B cell (primary cell): ENCODE results near the gene ATP6V0E1.

Source experiments
- EZH2 ChIP-seq: IDR thresholded peaks from 2 replicates; pipeline ENCODE4 v1.6.1; 2012; ENCODE audit warnings: borderline replicate concordance, low read depth, mild to moderate bottlenecking, moderate library complexity, low read length; ENCODE audit not compliant: insufficient read depth, poor library complexity, severe bottlenecking
- TF ChIP-seq, protein P1 (sequence below): fragments of 200-600 bp; IDR thresholded peaks from one replicate; pipeline ENCODE4 v1.8.0; 2022; ENCODE audit warnings: antibody characterized with exemption, mild to moderate bottlenecking

DNA sequence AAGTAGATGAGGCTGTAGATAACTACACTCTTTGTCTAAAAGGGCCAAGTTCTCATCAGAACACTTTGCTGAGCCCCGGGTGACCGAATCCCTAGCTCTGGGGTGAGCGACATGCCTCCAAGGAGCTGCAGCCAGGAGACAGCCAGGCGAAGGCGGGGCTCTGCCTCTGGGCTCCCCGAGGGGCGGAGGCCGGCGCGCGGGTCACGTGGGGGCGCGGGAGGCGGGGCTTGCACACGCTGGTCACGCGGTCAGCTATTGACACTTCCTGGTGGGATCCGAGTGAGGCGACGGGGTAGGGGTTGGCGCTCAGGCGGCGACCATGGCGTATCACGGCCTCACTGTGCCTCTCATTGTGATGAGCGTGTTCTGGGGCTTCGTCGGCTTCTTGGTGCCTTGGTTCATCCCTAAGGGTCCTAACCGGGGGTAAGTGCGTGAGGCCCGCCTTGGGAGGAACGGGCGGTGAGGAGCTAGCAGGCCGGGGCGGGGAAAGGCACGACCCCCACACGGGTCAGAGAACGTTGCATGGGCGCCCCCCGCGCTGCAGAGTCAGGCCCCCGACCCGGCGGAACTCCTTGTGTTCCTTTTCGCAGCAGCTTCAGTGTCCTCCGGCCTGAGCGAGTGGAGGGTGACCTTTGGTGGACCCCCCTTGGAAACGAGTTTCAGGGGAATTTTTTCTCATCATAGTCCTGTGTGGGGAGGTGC, at the start of gene ATP6V0E1:
- TF ChIP-seq, protein P1, sequence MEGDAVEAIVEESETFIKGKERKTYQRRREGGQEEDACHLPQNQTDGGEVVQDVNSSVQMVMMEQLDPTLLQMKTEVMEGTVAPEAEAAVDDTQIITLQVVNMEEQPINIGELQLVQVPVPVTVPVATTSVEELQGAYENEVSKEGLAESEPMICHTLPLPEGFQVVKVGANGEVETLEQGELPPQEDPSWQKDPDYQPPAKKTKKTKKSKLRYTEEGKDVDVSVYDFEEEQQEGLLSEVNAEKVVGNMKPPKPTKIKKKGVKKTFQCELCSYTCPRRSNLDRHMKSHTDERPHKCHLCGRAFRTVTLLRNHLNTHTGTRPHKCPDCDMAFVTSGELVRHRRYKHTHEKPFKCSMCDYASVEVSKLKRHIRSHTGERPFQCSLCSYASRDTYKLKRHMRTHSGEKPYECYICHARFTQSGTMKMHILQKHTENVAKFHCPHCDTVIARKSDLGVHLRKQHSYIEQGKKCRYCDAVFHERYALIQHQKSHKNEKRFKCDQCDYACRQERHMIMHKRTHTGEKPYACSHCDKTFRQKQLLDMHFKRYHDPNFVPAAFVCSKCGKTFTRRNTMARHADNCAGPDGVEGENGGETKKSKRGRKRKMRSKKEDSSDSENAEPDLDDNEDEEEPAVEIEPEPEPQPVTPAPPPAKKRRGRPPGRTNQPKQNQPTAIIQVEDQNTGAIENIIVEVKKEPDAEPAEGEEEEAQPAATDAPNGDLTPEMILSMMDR, result no peak
- TF ChIP-seq EZH2, result no peak
